Left renal cortex interstitium (tissue), 4 donors: ENCODE data around the gene ARHGAP24. TPM values are rescaled to one million over a fixed set of nuclear protein-coding genes. Genes with fewer than 3 reads are reported as not detected.

Experiments
- DNase-seq, 4 donors: peaks; one replicate each; pipeline ENCODE4 v3.0.0-alpha.2; 2013; ENCODE audit warnings: low read depth in 4 of 4, low spot score in 2 of 4, missing footprints in 1 of 4
- polyA plus RNA-seq, 4 donors: library from polyadenylated mRNA; unstranded; fragments of 120-200 nt; gene quantifications; one replicate each; pipeline ENCODE4 v1.2.1, GENCODE V29; 2013; ENCODE audit not compliant: insufficient read length in 4 of 4

ARHGAP24 gene
- polyA plus RNA-seq, 4 donors = 101 to 133 (median 109) TPM

GRCh38 chr4:85684676-85685075 lies 209.7 kb downstream of the ARHGAP24 start:
- DNase-seq = no peak

- DNase-seq = no peak
Measured at GRCh38 chr4:85686398-85686797, 211.4 kb downstream of the ARHGAP24 start.

GRCh38 chr4:85688055-85688740 lies 213.2 kb downstream of the ARHGAP24 start:
- DNase-seq = no peak

- no peak for DNase-seq
Measured at GRCh38 chr4:85696661-85697060, 221.7 kb downstream of the ARHGAP24 start.

GRCh38 chr4:85697854-85698253 lies 222.9 kb downstream of the ARHGAP24 start:
- DNase-seq = no peak

- DNase-seq = no peak
Measured at GRCh38 chr4:85700362-85700761, 225.4 kb downstream of the ARHGAP24 start.

GRCh38 chr4:85701861-85702321 lies 226.9 kb downstream of the ARHGAP24 start:
- no peak for DNase-seq

GRCh38 chr4:85703096-85703495 lies 228.1 kb downstream of the ARHGAP24 start:
- no peak for DNase-seq

- DNase-seq = no peak
Measured at GRCh38 chr4:85707611-85708010, 232.7 kb downstream of the ARHGAP24 start.

- no peak for DNase-seq
Measured at GRCh38 chr4:85708468-85708867, 233.5 kb downstream of the ARHGAP24 start.

GRCh38 chr4:85713005-85713404 lies 238.1 kb downstream of the ARHGAP24 start:
- DNase-seq = no peak

GRCh38 chr4:85715991-85716737 lies 241.2 kb downstream of the ARHGAP24 start:
- no peak for DNase-seq

GRCh38 chr4:85717351-85717750 lies 242.4 kb downstream of the ARHGAP24 start:
- no peak for DNase-seq

GRCh38 chr4:85717847-85718246 lies 242.9 kb downstream of the ARHGAP24 start:
- DNase-seq = no peak

GRCh38 chr4:85720735-85721134 lies 245.8 kb downstream of the ARHGAP24 start:
- DNase-seq = no peak

- no peak for DNase-seq
Measured at GRCh38 chr4:85722401-85722800, 247.5 kb downstream of the ARHGAP24 start.

GRCh38 chr4:85722807-85723206 lies 247.9 kb downstream of the ARHGAP24 start:
- no peak for DNase-seq

- DNase-seq = no peak
Measured at GRCh38 chr4:85724791-85725563, 250.0 kb downstream of the ARHGAP24 start.

GRCh38 chr4:85725721-85726170 lies 250.8 kb downstream of the ARHGAP24 start:
- DNase-seq = no peak

- no peak for DNase-seq
Measured at GRCh38 chr4:85726555-85726954, 251.6 kb downstream of the ARHGAP24 start.

- no peak for DNase-seq
Measured at GRCh38 chr4:85728464-85728863, 253.5 kb downstream of the ARHGAP24 start.
